Measurements from ENCODE around the gene F12. TPM values are rescaled to one million over a fixed set of nuclear protein-coding genes. Genes with fewer than 3 reads are reported as not detected.

The F12 gene
- total and polyA plus RNA-seq, 2 donors (not counting 3 experiments of a cell fraction or from before 2014, with no cell fraction given) = 1.00 to 1.4 TPM

GRCh38 chr5:177367323-177367848 is 42.0 kb downstream of the F12 start:
- H3K4me3 ChIP-seq (replicated peaks in 1 of 3; ENCODE audit: insufficient read depth in 1 of 3, low read depth in 1 of 3, low read length in 3 of 3) = peak overlapping the region in 1 of 3 experiments; percentile 37
- no peaks in the 10 kb centered on the region for H4K20me1 ChIP-seq (replicated peaks; ENCODE audit: control insufficient read depth, extremely low read depth, insufficient read depth, low read length)
- H3K79me2 ChIP-seq (ENCODE audit: control insufficient read depth, insufficient read depth, low read length) = no peaks in the 10 kb centered on the region
- ChIA-PET POLR2A (interaction anchor here (0.6 to 1.3 kb wide), 6 partner anchors 9 to 130 kb away, joined by 3 to 5 read pairs (median 3); partner anchors contain the start of genes GRK6, PDLIM7 and RGS14), CTCF (interaction anchor here (1.0 to 3.9 kb wide), 11 partner anchors 9 to 130 kb away, joined by 3 to 19 read pairs (median 8); partner anchors contain the start of genes LMAN2, PDLIM7 and RGS14)
- dilution Hi-C loops (cut with MboI; ENCODE audit: extremely low pct_ligation_motif_present, low sequenced_read_pairs) (no loop called here), intact Hi-C loops (cut with micrococcal nuclease) (loop anchor here (5.0 kb wide), 1 partner anchor 55 kb away; the partner anchor contains the start of gene MXD3)
- DNase-seq (ENCODE audit: low read depth, low spot score) (no peak), FAIRE-seq (no peak)
- TF ChIP-seq MAX (IDR thresholded peaks at IDR 0.05; ENCODE audit: insufficient read depth, insufficient read length) (peak; percentile 31), POLR2AphosphoS5 (IDR thresholded peaks at IDR 0.05; ENCODE audit: insufficient read depth, low read depth, low read length) (no peak), EZH2 (IDR thresholded peaks at IDR 0.05; ENCODE audit: borderline replicate concordance, low read depth, low read length, severe bottlenecking) (no peak)
- H3K27me3 ChIP-seq (ENCODE audit: control insufficient read depth in 2 of 2, insufficient read depth in 2 of 2, low read length in 2 of 2) = no peaks in the 10 kb centered on the region
- peak overlapping the region; percentile 36 for H2AFZ ChIP-seq (ENCODE audit: low read depth, low read length)
- H3K27ac ChIP-seq (ENCODE audit: insufficient read depth, low read depth, low read length) = no peak overlapping the region
- no peak overlapping the region for H3K9ac ChIP-seq (replicated peaks; ENCODE audit: extremely low read depth, insufficient read depth, low read length)
- H3K9me3 ChIP-seq (replicated peaks; ENCODE audit: control insufficient read depth, insufficient read depth, low read length) = no peaks in the 10 kb centered on the region
- peaks cover 28% of the 10 kb centered on the region for H3K4me1 ChIP-seq (ENCODE audit: control insufficient read depth, extremely low read depth, insufficient read depth, low read length)
- BruUV-seq (replicated peaks) = no TSS peak
- no peak overlapping the region for H3K4me2 ChIP-seq (ENCODE audit: insufficient read depth, low read length)
- no peaks in the 10 kb centered on the region for H3K36me3 ChIP-seq (ENCODE audit: control insufficient read depth in 2 of 2, extremely low read depth in 1 of 2, insufficient read depth in 2 of 2, low read length in 2 of 2)
- no peaks in the 10 kb centered on the region for H3K9me1 ChIP-seq (replicated peaks; ENCODE audit: control insufficient read depth, extremely low read depth, insufficient read depth, low read length)

DNA sequence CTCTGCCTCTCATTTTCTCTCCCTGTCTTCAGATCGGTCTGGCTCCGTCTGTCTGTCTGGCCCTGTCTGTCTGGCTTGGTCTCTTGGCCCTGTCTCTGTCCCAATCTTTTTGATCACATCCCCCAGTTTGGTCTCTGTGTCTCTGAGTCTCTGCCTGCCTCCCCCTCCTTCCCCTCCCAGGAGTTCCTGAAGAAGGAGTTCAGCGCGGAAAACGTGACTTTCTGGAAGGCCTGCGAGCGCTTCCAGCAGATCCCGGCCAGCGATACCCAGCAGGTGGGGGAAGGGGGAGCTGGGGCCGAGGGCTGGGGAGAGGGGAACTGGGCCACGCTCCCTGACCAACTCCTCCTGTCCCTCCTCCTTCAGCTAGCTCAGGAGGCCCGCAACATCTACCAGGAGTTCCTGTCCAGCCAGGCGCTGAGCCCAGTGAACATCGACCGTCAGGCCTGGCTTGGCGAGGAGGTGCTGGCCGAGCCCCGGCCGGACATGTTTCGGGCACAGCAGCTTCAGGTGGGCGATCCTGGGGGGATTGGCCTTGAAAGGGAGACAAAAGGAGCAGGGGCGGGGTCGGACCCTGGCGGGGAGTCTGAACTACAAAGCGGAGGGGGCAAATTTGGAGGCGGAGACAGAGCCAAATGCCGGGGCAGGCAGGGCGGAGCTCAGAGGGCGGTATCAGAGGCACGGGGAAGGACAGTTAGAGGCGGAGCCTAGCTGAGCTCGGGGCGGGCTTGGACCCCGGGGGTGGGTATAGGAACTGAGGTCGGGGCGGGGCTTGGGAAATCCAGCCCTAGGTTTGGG is 42.6 kb downstream of the F12 start:
- dilution Hi-C loops (cut with MboI; ENCODE audit: extremely low pct_ligation_motif_present, low sequenced_read_pairs) = no loop called here
- ChIA-PET POLR2A (interaction anchor here (0.6 to 1.3 kb wide), 5 partner anchors 9 to 131 kb away, joined by 3 read pairs; partner anchors contain the start of genes GRK6, PDLIM7 and RGS14), CTCF (interaction anchor here (0.7 to 3.9 kb wide), 15 partner anchors 9 to 131 kb away, joined by 3 to 19 read pairs (median 5); partner anchors contain the start of genes LMAN2, PDLIM7, PRR7 and RGS14)
- Histone ChIP-seq H3K27me3 (ENCODE audit: control insufficient read depth in 2 of 2, insufficient read depth in 2 of 2, low read length in 2 of 2) (no peaks in the 10 kb centered on the region), H3K9ac (replicated peaks; ENCODE audit: extremely low read depth, insufficient read depth, low read length) (peak overlapping the region; percentile 78), H3K4me1 (ENCODE audit: control insufficient read depth, extremely low read depth, insufficient read depth, low read length) (peaks cover 21% of the 10 kb centered on the region), H4K20me1 (replicated peaks; ENCODE audit: control insufficient read depth, extremely low read depth, insufficient read depth, low read length) (no peaks in the 10 kb centered on the region), H3K36me3 (ENCODE audit: control insufficient read depth in 2 of 2, extremely low read depth in 1 of 2, insufficient read depth in 2 of 2, low read length in 2 of 2) (no peaks in the 10 kb centered on the region), H3K9me3 (replicated peaks; ENCODE audit: control insufficient read depth, insufficient read depth, low read length) (no peaks in the 10 kb centered on the region), H3K4me2 (ENCODE audit: insufficient read depth, low read length) (peak overlapping the region; percentile 68), H3K27ac (ENCODE audit: insufficient read depth, low read depth, low read length) (peak overlapping the region; percentile 62), H2AFZ (ENCODE audit: low read depth, low read length) (peak overlapping the region; percentile 94), H3K4me3 (replicated peaks in 1 of 3; ENCODE audit: insufficient read depth in 1 of 3, low read depth in 1 of 3, low read length in 3 of 3) (peak overlapping the region; percentile 35 to 41 (median 37)), H3K79me2 (ENCODE audit: control insufficient read depth, insufficient read depth, low read length) (no peaks in the 10 kb centered on the region), H3K9me1 (replicated peaks; ENCODE audit: control insufficient read depth, extremely low read depth, insufficient read depth, low read length) (no peaks in the 10 kb centered on the region)
- FAIRE-seq = peak; percentile 87
- peak; percentile 86 for DNase-seq (ENCODE audit: low read depth, low spot score)
- TF ChIP-seq GATA2 (IDR thresholded peaks at IDR 0.05; ENCODE audit: insufficient read depth, insufficient read length, low read depth, low read length) (no peak), MAX (IDR thresholded peaks at IDR 0.05; ENCODE audit: insufficient read depth, insufficient read length) (no peak), POLR2A (IDR thresholded peaks at IDR 0.05; ENCODE audit: low read depth, low read length) (no peak), FOS (IDR thresholded peaks at IDR 0.05; ENCODE audit: borderline replicate concordance, insufficient read depth, low read length) (no peak), POLR2AphosphoS5 (IDR thresholded peaks at IDR 0.05; ENCODE audit: insufficient read depth, low read depth, low read length) (no peak), MYC (IDR thresholded peaks at IDR 0.05; ENCODE audit: low read depth, low read length) (no peak), JUN (IDR thresholded peaks at IDR 0.05; ENCODE audit: borderline replicate concordance, insufficient read depth, insufficient read length, low read depth) (no peak), EZH2 (IDR thresholded peaks at IDR 0.05; ENCODE audit: borderline replicate concordance, low read depth, low read length, severe bottlenecking) (no peak)
- TF ChIP-seq, protein P1, sequence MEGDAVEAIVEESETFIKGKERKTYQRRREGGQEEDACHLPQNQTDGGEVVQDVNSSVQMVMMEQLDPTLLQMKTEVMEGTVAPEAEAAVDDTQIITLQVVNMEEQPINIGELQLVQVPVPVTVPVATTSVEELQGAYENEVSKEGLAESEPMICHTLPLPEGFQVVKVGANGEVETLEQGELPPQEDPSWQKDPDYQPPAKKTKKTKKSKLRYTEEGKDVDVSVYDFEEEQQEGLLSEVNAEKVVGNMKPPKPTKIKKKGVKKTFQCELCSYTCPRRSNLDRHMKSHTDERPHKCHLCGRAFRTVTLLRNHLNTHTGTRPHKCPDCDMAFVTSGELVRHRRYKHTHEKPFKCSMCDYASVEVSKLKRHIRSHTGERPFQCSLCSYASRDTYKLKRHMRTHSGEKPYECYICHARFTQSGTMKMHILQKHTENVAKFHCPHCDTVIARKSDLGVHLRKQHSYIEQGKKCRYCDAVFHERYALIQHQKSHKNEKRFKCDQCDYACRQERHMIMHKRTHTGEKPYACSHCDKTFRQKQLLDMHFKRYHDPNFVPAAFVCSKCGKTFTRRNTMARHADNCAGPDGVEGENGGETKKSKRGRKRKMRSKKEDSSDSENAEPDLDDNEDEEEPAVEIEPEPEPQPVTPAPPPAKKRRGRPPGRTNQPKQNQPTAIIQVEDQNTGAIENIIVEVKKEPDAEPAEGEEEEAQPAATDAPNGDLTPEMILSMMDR (IDR thresholded peaks at IDR 0.05; ENCODE audit: extremely low read depth in 1 of 2, insufficient read depth in 1 of 2, low read depth in 1 of 2, low read length in 2 of 2) = no peak
- intact Hi-C loops (cut with micrococcal nuclease) = loop anchor here (5.0 kb wide), 1 partner anchor 54 kb away; the partner anchor contains the start of gene MXD3
- TSS peak; percentile 34 for BruUV-seq (replicated peaks)
